Smooth muscle cell (in vitro differentiated cells): Measurements from ENCODE around the gene TFAP2E. TPM values are rescaled to one million over a fixed set of nuclear protein-coding genes. Genes with fewer than 3 reads are reported as not detected.

Source experiments
- DNase-seq: peaks from one replicate; lab custom pipeline; 2025; ENCODE audit not compliant: unreplicated experiment; lab: John Stamatoyannopoulos, UW
- H2AFZ ChIP-seq: fragments of 200-600 bp; sonication (generic); 2 replicates; pipeline ENCODE4 v1.6.0; 2016; ENCODE audit warnings: antibody characterized with exemption, low read depth, mild to moderate bottlenecking
- H3F3A ChIP-seq: fragments of 200-600 bp; sonication (generic); 2 replicates; pipeline ENCODE4 v1.6.0; 2017; ENCODE audit warnings: antibody characterized with exemption, low read depth
- H3K27ac ChIP-seq: fragments of 200-600 bp; sonication (generic); 2 replicates; pipeline ENCODE4 v1.5.1; 2016; ENCODE audit warnings: low read depth, mild to moderate bottlenecking
- H3K27me3 ChIP-seq: fragments of 200-600 bp; sonication (generic); 2 replicates; pipeline ENCODE4 v1.6.1; 2016; ENCODE audit warnings: low read depth, mild to moderate bottlenecking
- H3K36me3 ChIP-seq: fragments of 200-600 bp; sonication (generic); 2 replicates; pipeline ENCODE4 v1.5.1; 2016; ENCODE audit warnings: low read depth
- H3K4me1 ChIP-seq: fragments of 200-600 bp; sonication (generic); 2 replicates; pipeline ENCODE4 v1.5.1; 2016; ENCODE audit warnings: low read depth
- H3K4me2 ChIP-seq: fragments of 200-600 bp; sonication (generic); 2 replicates; pipeline ENCODE4 v1.6.0; 2016; ENCODE audit warnings: mild to moderate bottlenecking
- H3K4me3 ChIP-seq: fragments of 200-600 bp; sonication (generic); 2 replicates; pipeline ENCODE4 v1.5.1; 2016; ENCODE audit warnings: mild to moderate bottlenecking
- H3K79me2 ChIP-seq: fragments of 200-600 bp; sonication (generic); 2 replicates; pipeline ENCODE4 v1.6.0; 2016; ENCODE audit warnings: low read depth, mild to moderate bottlenecking
- H3K9ac ChIP-seq: fragments of 200-600 bp; sonication (generic); 2 replicates; pipeline ENCODE4 v1.6.0; 2016; ENCODE audit warnings: low read depth
- H3K9me3 ChIP-seq: fragments of 200-600 bp; sonication (generic); replicated peaks from 2 replicates; pipeline ENCODE4 v1.5.1; 2016; ENCODE audit warnings: low read depth
- H4K20me1 ChIP-seq: fragments of 200-600 bp; sonication (generic); 2 replicates; pipeline ENCODE4 v1.6.0; 2016; ENCODE audit warnings: low read depth
- WGBS: methylation state at CpG from one replicate; pipeline ENCODE4 v1.1.7; 2016; ENCODE audit warnings: low lambda C conversion rate; 5-methylcytosine and 5-hydroxymethylcytosine counted together
- polyA plus RNA-seq: library from polyadenylated mRNA; unstranded; fragments of >200 nt; fragmentation: Nextera tagmentation; extraction: Ambion mirVana; gene quantifications from 2 replicates; pipeline ENCODE4 v1.2.1, GENCODE V29; 2016
- total RNA-seq: library from RNA; depleted of rRNA; stranded (reverse); fragments of >200 nt; gene quantifications from 2 replicates; pipeline ENCODE4 v1.2.3, GENCODE V29; 2014
- TF ChIP-seq, protein P1 (sequence below): fragments of 200-600 bp; sonication (generic); IDR thresholded peaks from 2 replicates; pipeline ENCODE4 v1.5.1; 2017; ENCODE audit warnings: borderline replicate concordance, mild to moderate bottlenecking, antibody characterized with exemption; ENCODE audit not compliant: insufficient read depth, poor library complexity, severe bottlenecking

TFAP2E gene
- total and polyA plus RNA-seq, 2 experiments from 2014 or later = 0.30 to 0.36 TPM

GRCh38 chr1:35530946-35531345 lies 42.2 kb upstream of the TFAP2E start:
- 100% methylated on average over 2 of the region's 2 CpGs for WGBS
- no peak overlapping the region for H2AFZ ChIP-seq
- TF ChIP-seq, protein P1, sequence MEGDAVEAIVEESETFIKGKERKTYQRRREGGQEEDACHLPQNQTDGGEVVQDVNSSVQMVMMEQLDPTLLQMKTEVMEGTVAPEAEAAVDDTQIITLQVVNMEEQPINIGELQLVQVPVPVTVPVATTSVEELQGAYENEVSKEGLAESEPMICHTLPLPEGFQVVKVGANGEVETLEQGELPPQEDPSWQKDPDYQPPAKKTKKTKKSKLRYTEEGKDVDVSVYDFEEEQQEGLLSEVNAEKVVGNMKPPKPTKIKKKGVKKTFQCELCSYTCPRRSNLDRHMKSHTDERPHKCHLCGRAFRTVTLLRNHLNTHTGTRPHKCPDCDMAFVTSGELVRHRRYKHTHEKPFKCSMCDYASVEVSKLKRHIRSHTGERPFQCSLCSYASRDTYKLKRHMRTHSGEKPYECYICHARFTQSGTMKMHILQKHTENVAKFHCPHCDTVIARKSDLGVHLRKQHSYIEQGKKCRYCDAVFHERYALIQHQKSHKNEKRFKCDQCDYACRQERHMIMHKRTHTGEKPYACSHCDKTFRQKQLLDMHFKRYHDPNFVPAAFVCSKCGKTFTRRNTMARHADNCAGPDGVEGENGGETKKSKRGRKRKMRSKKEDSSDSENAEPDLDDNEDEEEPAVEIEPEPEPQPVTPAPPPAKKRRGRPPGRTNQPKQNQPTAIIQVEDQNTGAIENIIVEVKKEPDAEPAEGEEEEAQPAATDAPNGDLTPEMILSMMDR = no peak

GRCh38 chr1:35531368-35531767 lies 41.7 kb upstream of the TFAP2E start:
- Histone ChIP-seq H3K4me1 (no peaks in the 10 kb centered on the region), H3K79me2 (peaks cover 20% of the 10 kb centered on the region), H3K36me3 (peaks cover 23% of the 10 kb centered on the region), H3K27ac (no peak overlapping the region), H3F3A (no peaks in the 10 kb centered on the region), H4K20me1 (peaks cover 35% of the 10 kb centered on the region), H3K27me3 (no peaks in the 10 kb centered on the region), H3K4me2 (no peak overlapping the region), H3K9me3 (peaks cover 10% of the 10 kb centered on the region), H2AFZ (no peak overlapping the region), H3K4me3 (no peak overlapping the region), H3K9ac (no peak overlapping the region)
- no peak for DNase-seq
- 91% methylated on average over 6 of the region's 6 CpGs for WGBS
- TF ChIP-seq, protein P1 = no peak

More at GRCh38 chr1:35530946-35531345, 42.2 kb upstream of the TFAP2E start:
- Histone ChIP-seq H3K79me2 (peaks cover 16% of the 10 kb centered on the region), H3K4me3 (no peak overlapping the region), H3K27me3 (no peaks in the 10 kb centered on the region), H3K4me1 (no peaks in the 10 kb centered on the region), H3K36me3 (peaks cover 23% of the 10 kb centered on the region), H3F3A (no peaks in the 10 kb centered on the region), H3K27ac (no peak overlapping the region), H3K9me3 (peaks cover 10% of the 10 kb centered on the region), H3K9ac (no peak overlapping the region), H3K4me2 (no peak overlapping the region), H4K20me1 (peaks cover 31% of the 10 kb centered on the region)
- no peak for DNase-seq

GRCh38 chr1:35532497-35533223 lies 40.5 kb upstream of the TFAP2E start:
- H3K4me3 ChIP-seq = no peak overlapping the region
- no peaks in the 10 kb centered on the region for H3F3A ChIP-seq
- TF ChIP-seq, protein P1 = no peak
- peaks cover 23% of the 10 kb centered on the region for H3K36me3 ChIP-seq
- H3K79me2 ChIP-seq = peaks cover 29% of the 10 kb centered on the region
- peaks cover 10% of the 10 kb centered on the region for H3K9me3 ChIP-seq
- DNase-seq = no peak
- no peak overlapping the region for H3K4me2 ChIP-seq
- no peak overlapping the region for H2AFZ ChIP-seq
- no peak overlapping the region for H3K9ac ChIP-seq
- peaks cover 5% of the 10 kb centered on the region for H3K4me1 ChIP-seq
- H3K27me3 ChIP-seq = no peaks in the 10 kb centered on the region
- H3K27ac ChIP-seq = no peak overlapping the region
- WGBS = 100% methylated on average over 1 of the region's 1 CpG
- peaks cover 48% of the 10 kb centered on the region for H4K20me1 ChIP-seq

GRCh38 chr1:35533586-35533985 lies 39.5 kb upstream of the TFAP2E start:
- H3K79me2 ChIP-seq = peaks cover 34% of the 10 kb centered on the region
- H3K9me3 ChIP-seq = peaks cover 10% of the 10 kb centered on the region
- 79% methylated on average over 1 of the region's 1 CpG for WGBS
- no peak overlapping the region for H3K27ac ChIP-seq
- H3K4me3 ChIP-seq = no peak overlapping the region
- H3K4me1 ChIP-seq = peaks cover 11% of the 10 kb centered on the region
- no peaks in the 10 kb centered on the region for H3F3A ChIP-seq
- H3K9ac ChIP-seq = no peak overlapping the region
- H3K27me3 ChIP-seq = no peaks in the 10 kb centered on the region
- peaks cover 57% of the 10 kb centered on the region for H4K20me1 ChIP-seq
- TF ChIP-seq, protein P1 = no peak
- H3K4me2 ChIP-seq = no peak overlapping the region
- no peak for DNase-seq
- no peak overlapping the region for H2AFZ ChIP-seq
- peaks cover 23% of the 10 kb centered on the region for H3K36me3 ChIP-seq
